Occipital lobe (tissue), 2 donors: ENCODE data around the gene SHQ1. TPM values are rescaled to one million over a fixed set of nuclear protein-coding genes. Genes with fewer than 3 reads are reported as not detected.
"Not testable (repeated sequence)": the region's sequence is repeated elsewhere in the genome, so short reads cannot be mapped to it uniquely, and the experiment has no call there.

ENCODE experiments used
- DNase-seq: peaks from one replicate; lab custom pipeline; 2025; lab: John Stamatoyannopoulos, UW
- total RNA-seq: library from RNA; depleted of rRNA; stranded (reverse); fragments of >200 nt; gene quantifications from one replicate; pipeline ENCODE4 v1.2.3, GENCODE V29; 2014

Gene SHQ1
- total RNA-seq, 1 donor from 2014 or later: 24.8 TPM

GRCh38 chr3:72748659-72749058 is 99.6 kb downstream of the SHQ1 start:
- DNase-seq: no peak

- DNase-seq: no peak
These were observed 101.5 kb downstream of the SHQ1 start for GRCh38 chr3:72746430-72747411.

GRCh38 chr3:72745146-72745999 is 102.9 kb downstream of the SHQ1 start:
- no peak for DNase-seq

DNA sequence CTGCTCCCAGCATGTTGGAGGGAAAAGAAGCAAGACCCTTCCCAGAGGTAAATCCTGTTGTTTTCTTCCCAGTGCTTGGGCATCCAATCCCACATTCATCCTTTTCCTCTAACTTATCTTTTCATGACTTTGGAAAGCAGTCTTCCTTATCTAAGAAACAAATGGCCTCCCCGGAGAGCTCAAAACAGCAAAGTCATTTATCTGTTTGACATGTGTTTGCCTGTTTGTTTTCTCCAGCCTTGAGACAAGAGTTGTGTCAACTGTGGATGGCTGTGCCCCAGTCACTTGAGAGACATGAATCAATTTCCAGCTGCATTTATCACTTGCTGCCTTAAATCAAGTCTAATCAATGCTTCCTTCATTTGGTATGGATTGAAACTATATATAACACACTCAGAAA is 103.9 kb downstream of the SHQ1 start:
- no peak for DNase-seq

DNA sequence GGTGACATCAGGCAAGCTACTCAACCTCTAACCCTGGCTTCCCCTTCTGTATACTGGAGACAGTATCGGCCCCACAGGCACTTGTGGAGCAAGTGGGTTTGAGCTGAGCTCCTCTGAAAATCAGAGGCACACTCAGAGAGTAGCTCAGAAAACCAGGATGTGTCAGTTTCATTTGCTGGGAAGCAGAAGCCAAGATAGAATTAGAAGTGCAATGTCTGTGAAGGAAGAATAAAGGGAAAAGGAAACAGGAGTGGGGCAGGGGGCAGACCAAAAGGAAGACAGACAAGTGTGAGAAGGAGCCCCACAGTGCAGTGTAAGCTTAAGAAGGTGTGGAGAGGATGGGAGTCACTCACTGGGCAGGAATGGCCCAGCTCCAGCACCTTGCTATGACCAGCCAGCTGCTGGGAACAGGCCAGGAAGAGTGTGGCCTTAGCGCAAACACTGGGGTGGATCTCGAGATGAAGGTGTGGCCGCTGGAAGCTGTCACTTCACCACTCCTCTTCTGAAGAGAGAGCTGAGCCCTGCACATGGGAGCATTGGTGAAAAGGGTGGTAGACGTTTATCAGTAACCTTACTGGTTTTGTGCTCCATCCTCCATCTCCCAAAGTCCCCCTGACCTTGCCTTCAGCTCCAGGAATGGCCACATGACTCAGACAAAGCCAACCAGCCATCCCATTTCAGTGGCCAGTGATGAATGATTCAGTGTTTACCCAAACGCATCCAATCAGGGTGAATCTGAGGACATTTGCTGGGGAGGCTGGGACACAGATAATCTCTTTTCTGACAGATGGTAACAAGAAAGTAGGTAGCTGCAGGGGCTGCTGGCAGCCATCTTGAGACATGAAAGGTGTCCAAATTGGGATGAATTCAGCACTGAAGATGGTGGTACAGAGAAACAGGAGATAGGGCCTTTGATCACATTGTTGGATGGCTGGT is 108.4 kb downstream of the SHQ1 start:
- no peak for DNase-seq

- peak; percentile 35 for DNase-seq
These were observed 109.3 kb downstream of the SHQ1 start for GRCh38 chr3:72738752-72739530.

DNA sequence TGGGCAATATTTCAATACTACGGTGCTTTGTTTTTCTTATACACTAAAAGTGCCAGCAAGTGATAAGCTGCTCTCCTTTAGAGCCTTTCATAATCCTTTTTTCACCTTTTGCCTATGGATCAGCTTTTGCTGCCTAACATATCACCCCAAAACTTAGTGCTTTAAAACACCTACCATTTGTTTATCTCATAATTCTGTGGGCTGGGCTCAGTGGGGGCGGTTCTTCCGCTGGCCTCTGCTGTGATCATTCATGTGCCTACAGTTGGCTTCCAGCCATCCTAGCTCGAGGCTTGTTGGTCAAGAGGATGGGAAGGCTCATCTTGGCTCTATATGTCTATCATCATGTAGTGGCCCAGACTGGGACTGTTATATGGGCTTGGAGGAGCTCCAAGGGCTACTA is 113.2 kb downstream of the SHQ1 start:
- not testable (repeated sequence) for DNase-seq

DNA sequence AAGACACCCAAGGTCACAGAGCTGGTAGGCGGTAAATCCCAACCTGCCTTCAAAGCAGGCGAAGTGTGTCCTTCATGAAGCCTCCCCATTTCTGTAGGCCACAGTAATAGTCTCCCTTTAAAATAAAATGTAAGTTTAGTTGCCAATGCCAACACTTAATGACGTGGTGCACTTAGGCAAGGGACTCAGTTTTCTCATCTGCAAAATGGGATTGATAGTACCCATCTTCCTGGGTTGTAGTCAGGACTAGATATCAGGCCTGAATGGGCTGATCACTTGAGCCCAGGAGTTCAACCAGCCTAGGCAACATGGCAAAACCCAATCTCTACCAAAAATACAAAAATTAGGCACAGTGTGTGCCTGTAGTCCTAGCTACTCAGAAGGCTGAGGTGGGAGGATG is 114.6 kb downstream of the SHQ1 start:
- DNase-seq: no peak

DNA sequence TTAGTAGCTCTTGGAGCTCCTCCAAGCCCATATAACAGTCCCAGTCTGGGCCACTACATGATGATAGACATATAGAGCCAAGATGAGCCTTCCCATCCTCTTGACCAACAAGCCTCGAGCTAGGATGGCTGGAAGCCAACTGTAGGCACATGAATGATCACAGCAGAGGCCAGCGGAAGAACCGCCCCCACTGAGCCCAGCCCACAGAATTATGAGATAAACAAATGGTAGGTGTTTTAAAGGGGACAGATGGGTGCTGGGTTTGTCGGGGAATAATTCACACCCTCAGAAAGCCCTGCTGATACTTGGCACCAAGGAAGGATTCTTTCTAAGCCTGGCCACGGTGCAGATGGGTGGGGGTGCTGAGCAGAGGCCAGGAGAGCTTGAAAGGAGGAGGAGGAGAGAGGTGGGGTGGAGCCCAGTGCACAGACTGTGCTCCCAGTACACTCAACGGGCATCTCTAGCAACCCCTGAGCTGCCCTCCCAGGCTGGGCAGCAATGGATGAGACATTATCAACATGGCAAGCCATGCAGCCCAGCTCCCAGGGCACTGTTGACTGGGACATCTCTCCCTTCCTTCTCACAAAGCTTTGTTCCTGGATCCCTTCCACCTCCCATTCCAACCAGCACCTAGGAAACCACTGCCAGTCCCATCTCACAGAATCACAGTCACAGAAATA is 115.4 kb downstream of the SHQ1 start:
- DNase-seq: not testable (repeated sequence)

GRCh38 chr3:72728958-72729467 is 119.2 kb downstream of the SHQ1 start:
- no peak for DNase-seq

- no peak for DNase-seq
These were observed 119.8 kb downstream of the SHQ1 start for GRCh38 chr3:72728329-72728889.

DNA sequence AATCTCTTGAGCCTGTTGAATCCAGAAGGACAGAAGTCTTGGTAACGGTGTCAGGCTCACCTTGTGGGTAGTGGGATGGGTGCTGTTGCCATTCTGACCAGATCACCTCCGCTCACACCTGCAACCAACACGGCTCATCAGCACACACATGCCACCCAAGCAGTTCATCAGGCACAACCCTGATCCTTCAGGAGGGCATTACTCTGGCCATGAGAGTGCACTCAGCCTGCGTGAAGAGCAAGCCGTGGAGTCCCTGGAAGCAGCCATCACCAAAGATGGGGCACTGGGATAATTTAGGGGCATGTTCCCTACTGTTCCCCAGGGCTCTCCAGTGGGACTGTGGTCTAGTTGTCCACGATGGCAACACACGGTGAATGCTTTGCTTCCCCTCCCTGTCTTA is 120.5 kb downstream of the SHQ1 start:
- DNase-seq: no peak

- no peak for DNase-seq
These were observed 121.1 kb downstream of the SHQ1 start for GRCh38 chr3:72727172-72727571.

GRCh38 chr3:72725229-72725628 is 123.0 kb downstream of the SHQ1 start:
- no peak for DNase-seq

DNA sequence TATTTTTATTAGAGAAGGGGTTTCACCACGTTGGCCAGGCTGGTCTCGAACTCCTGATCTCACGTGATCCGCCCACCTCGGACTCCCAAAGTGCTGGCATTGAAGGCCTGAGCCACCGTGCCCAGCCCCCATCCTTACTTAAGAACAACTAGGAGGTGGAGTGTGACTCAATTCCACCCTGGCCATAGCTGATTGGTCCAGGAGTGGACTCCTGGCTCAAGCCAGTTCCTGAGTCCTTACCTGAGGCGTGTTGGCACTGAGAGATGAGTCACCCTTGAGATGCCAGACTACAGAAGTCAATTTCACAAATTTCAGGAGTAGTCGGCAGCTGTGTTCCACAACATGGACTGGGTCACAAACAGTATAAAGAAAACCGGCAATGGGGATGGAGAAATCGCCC is 124.2 kb downstream of the SHQ1 start:
- DNase-seq: no peak

DNA sequence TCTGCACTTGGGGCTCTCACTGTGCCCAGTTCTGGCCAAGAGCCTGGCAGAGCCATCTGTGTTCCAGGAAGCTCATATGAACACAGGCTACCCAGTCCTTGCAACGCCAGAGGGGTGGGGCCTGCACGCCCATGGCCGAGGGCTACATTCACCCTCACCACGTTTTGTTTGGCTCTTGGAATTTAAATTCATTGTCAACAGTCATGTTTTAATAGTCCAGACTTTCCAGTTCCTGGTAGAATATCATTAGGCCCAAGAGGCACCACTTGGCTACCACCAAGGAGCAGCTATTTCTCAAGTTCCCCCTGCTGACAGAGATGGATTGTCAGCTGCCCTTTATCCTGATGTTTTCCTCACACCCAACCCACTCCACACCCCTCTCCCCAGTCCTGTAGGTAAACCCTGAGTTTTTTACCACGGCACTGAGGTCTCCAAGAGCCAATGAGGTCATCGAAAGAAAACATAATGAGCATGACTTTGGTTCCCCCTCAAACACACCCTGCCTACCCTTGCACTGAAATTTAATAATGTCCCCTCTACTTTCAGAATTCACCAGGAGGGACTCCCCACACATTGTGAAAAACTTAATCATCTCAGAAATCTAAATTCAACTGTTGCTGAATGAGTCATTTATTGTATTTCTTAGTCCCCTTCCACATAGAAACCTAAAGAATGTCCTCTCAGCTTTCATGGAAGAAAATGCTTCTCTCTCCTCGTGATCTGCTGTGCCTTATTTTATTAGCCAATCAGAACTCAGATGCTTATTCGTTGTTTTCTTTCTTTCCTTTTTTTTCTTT is 125.1 kb downstream of the SHQ1 start:
- peak; percentile 6 for DNase-seq

DNA sequence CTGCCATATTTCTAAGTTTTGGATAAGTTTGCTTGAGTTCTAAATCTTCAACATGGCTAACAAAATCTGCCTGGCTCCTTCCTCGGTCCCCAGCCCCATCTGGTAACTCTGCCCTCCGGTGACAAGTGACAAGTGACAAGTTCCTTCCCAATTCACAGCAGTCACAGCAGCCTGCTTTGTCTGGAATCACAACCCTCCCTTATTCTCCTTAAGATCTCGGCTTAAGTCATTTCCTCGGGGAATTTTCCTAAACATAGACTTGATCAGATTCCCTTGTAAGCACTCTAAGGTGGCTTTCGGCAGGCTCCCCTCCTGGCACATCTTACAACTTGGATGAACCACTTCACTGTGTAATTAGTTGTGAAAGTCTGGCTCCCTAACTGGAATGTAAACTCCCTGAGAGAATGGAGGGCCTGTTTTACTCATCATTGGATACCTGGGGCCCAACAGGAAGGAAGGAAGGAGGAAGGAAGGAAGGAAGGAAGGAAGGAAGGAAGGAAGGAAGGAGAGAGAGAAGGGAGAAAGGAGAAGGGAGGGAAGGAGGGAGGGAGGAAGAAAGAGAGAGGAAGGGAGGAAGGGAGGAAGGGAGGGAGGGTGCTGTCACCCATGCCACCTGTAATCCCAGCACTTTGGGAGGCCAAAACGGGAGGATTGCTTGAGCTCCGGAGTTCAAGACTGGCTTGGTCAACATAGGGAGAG is 126.4 kb downstream of the SHQ1 start:
- no peak for DNase-seq

DNA sequence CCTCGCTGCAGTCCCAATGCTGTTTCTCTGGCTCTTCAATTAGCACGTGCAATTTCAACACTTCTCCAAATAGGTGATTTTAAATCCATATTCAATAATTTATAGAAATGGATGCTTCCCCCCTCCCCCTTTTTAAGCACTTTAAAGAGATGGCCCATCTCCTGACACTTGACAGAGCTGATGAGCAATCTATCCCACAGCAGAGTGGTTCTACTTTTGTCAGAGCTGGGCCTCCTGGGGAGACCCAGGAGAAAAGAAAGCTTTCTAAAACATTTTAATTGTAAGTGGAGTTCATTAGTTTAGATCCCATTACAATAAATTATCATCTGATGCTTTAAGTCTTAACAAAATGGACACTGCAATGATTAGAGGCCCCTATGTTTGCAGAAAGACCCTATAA is 127.7 kb downstream of the SHQ1 start:
- DNase-seq: no peak
